Heart left ventricle (tissue), 16 donors: ENCODE measurements around the gene SPTBN4. TPM values are rescaled to one million over a fixed set of nuclear protein-coding genes. Genes with fewer than 3 reads are reported as not detected.
A peak's percentile ranks its signal among the peaks of the same experiment; 100 is the strongest.

Experiments used
- ATAC-seq, 4 donors: fragments of 200-7000 bp; cut with Tn5 transposase; one replicate each; pipeline ENCODE4 v1.9.1; 2020 to 2022; ENCODE audit warnings: moderate library complexity in 4 of 4, mild to moderate bottlenecking in 3 of 4, moderate number of reproducible peaks in 1 of 4
- DNase-seq, 5 donors: peaks; one replicate each; pipeline ENCODE4 v3.0.0-alpha.2; 2020
- H3K27ac ChIP-seq, 12 donors: fragments of 200-600 bp; sonication (generic) in 4 of 12; one replicate each; pipeline versions ENCODE4 v1.5.0 to v1.8.0; 2016 to 2022; ENCODE audit warnings: mild to moderate bottlenecking in 2 of 12
- H3K27me3 ChIP-seq, 9 donors: fragments of 200-600 bp; sonication (generic) in 2 of 9; one replicate each; pipeline versions ENCODE4 v1.5.1 to v1.8.0; 2016 to 2022; ENCODE audit warnings: mild to moderate bottlenecking in 3 of 9
- H3K36me3 ChIP-seq, 9 donors: fragments of 200-600 bp; sonication (generic) in 2 of 9; one replicate each; pipeline versions ENCODE4 v1.5.0 to v1.8.0; 2018 to 2022; ENCODE audit warnings: mild to moderate bottlenecking in 2 of 9
- H3K4me1 ChIP-seq, 12 donors: fragments of 200-600 bp; sonication (generic) in 4 of 12; one replicate each; pipeline versions ENCODE4 v1.5.0 to v1.8.0; 2016 to 2022; ENCODE audit warnings: mild to moderate bottlenecking in 3 of 12
- H3K4me3 ChIP-seq, 12 donors: fragments of 200-600 bp; sonication (generic) in 4 of 12; one replicate each; pipeline versions ENCODE4 v1.5.0 to v1.8.0; 2017 to 2022; ENCODE audit warnings: mild to moderate bottlenecking in 9 of 12, moderate library complexity in 4 of 12
- H3K9me3 ChIP-seq, 12 donors: fragments of 200-600 bp; sonication (generic) in 4 of 12; one replicate each; pipeline versions ENCODE4 v1.5.0 to v1.8.0; 2016 to 2022; ENCODE audit warnings: mild to moderate bottlenecking in 1 of 12
- POLR2A ChIP-seq, 2 donors: fragments of 450-650 bp; IDR thresholded peaks; one replicate each; pipeline ENCODE4 v1.6.1; 2017; ENCODE audit warnings: antibody characterized with exemption in 2 of 2, mild to moderate bottlenecking in 2 of 2, moderate library complexity in 2 of 2
- WGBS, 4 donors: extraction: QIAGEN DNeasy Blood & Tissue Kit in 2 of 4; methylation state at CpG; one replicate each; pipeline versions ENCODE4 v1.1.5 to v1.1.7; 2013 to 2018; 5-methylcytosine and 5-hydroxymethylcytosine counted together
- intact Hi-C, 10 donors: fragments of 100-400 bp; cut with DNase I; formaldehyde crosslinking; loops; one replicate each; pipeline versions ENCODE4 v1.11.1 to v1.14.2; 2022
- long read RNA-seq, 3 donors: library from polyadenylated mRNA; unstranded; transcript quantifications; one replicate each; pipeline ENCODE4 v2.0.0, GENCODE V29; 2020 to 2021
- polyA plus RNA-seq, 2 donors: library from polyadenylated mRNA; stranded (reverse); fragments of 200-250 nt; gene quantifications; one replicate each; pipeline ENCODE4 v1.2.3, GENCODE V29; 2013
- total RNA-seq, 9 donors: library from RNA; depleted of rRNA in 2 of 9; stranded (reverse); fragments of >200 nt in 2 of 9; fragmentation: NEBNext Ultra II Directional in 3 of 9; extraction: Animal tissue kit (Norgen Biotek cat#: 25700) in 3 of 9; gene quantifications; one replicate each; pipeline versions ENCODE4 v1.1.0 to v1.2.4, GENCODE V29; 2016 to 2023
- TF ChIP-seq, protein P1 (sequence below), 12 donors: fragments of 200-600 bp; sonication (generic) in 4 of 12; IDR thresholded peaks; one replicate each; pipeline versions ENCODE4 v1.5.0 to v1.8.0; 2018 to 2022; ENCODE audit warnings: antibody characterized with exemption in 12 of 12, mild to moderate bottlenecking in 5 of 12
- donor health status: ischemic (EF 13 %, LVEDD 7.1; RV severe dilation, severe dysfunction).
- donor health status: healthy with polysubstance abuse.
- donor health status: DM: no; HTN: yes; CAD: no.
- donor health status: DM: no; HTN: no; CAD: no.
- donor health status: ischemic (EF 25% LVEDD 6.9; RV normal size, moderate dysfunction).
- donor health status: ischemic (EF 25% LVEDD 5.7; RV mildly dilated, moderate dysfunction).
- donor health status: healthy.
- donor health status: DM: yes; HTN: yes; CAD: no.
- donor health status: ischemic (EF 35%, LVEDD 5.7; RV mildly dilated, moderate dysfunction).
- donor health status: nonischemic (EF 11% LVEDD 7.7; RV severe dilation, severe dysfunction).
- donor health status: DM: yes; HTN: yes; CAD: no.
- donor health status: PGD.
- donor health status: ischemic (EF 29% LVEDD 5.4; RV normal size, mild dysfunction).
- donor health status: nonischemic (EF 23%, LVEDD 6.1; RV moderate dilation, normal function).

The SPTBN4 gene
- total RNA-seq, result 1 to 10 TPM; 1.9 to 8.7 (median 4.2) TPM
- 1 to 10 TPM; 2.3 to 5.4 TPM for polyA plus RNA-seq
- long read RNA-seq, donor 1, partial matches to known transcripts, result 10 of 12 reads
- long read RNA-seq, donor 1, other reads (novel, unspliced or antisense), result 2 of 12 reads
- long read RNA-seq, donor 2, partial matches to known transcripts, result 1 of 1 reads
- long read RNA-seq, donor 2, other reads (novel, unspliced or antisense), result 0 of 1 reads
- long read RNA-seq, donor 3, partial matches to known transcripts, result 6 of 9 reads
- long read RNA-seq, donor 3, other reads (novel, unspliced or antisense), result 3 of 9 reads

DNA sequence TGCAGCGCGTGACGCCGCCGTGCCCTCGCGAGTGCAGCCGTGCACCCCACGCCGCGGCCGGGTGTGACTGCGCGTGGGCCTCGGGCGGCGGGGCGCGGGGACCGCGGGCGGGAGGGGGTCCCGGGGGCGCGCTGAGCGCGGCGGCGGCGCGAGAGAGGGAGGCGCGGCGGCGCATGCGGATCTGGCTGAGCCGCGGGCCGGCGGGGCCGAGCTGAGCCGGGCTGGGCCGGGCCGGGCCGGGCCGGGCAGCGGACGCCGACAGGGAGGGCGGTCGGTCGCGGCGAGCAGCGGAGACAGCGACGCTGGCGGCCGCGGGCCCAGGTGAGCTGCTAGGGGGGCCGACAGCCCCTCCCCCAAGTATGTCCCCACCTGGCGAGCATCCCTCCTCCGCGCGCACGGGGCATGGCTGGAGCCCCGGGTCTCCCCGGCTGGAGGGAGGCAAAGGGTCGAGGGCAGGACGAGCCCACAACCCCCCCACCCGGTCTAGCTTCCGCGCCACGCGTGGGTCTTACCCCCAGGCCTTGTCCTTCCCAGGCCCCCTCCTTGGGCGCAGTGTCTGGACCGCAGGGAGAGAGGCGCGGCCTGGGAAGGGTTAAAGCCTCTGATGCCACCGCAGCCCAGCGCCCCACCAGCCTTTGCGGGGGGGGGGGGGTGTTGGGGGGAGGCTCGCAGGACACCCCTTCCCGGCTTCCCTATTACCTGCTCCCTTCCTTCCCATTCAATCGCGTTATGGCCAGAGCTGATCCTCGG is at the start of gene SPTBN4:
SPTBN4 (plus strand) TSS at position 17 of the 750 bp plus-strand sequence. CDS start 5,621 bp downstream, outside the sequence.
- no peaks in the 10 kb centered on the region for H3K9me3 ChIP-seq
- peaks cover 0 to 12% (median 0%) of the 10 kb centered on the region in 9 donors for H3K27me3 ChIP-seq
- peak within 1 kb of the TSS; percentile 23 to 85 (median 77) for H3K4me3 ChIP-seq
- H3K36me3 ChIP-seq, result no peaks in the 10 kb centered on the region
- peak within 1 kb of the TSS in 11 of 12 donors; percentile 62 to 96 (median 80) for H3K27ac ChIP-seq
- ATAC-seq (no peak), DNase-seq (peak in 1 of 5 donors; percentile 67)
- H3K4me1 ChIP-seq, result peaks cover 0 to 42% (median 19%) of the 10 kb centered on the region in 12 donors
- intact Hi-C loops, result loop anchor here in 6 of 10 donors (5.0 to 10.0 kb wide), 5 partner anchors 58 to 138 kb away; partner anchors contain the start of gene LTBP4 (in 3 of the 6)
- TF ChIP-seq, protein P1, sequence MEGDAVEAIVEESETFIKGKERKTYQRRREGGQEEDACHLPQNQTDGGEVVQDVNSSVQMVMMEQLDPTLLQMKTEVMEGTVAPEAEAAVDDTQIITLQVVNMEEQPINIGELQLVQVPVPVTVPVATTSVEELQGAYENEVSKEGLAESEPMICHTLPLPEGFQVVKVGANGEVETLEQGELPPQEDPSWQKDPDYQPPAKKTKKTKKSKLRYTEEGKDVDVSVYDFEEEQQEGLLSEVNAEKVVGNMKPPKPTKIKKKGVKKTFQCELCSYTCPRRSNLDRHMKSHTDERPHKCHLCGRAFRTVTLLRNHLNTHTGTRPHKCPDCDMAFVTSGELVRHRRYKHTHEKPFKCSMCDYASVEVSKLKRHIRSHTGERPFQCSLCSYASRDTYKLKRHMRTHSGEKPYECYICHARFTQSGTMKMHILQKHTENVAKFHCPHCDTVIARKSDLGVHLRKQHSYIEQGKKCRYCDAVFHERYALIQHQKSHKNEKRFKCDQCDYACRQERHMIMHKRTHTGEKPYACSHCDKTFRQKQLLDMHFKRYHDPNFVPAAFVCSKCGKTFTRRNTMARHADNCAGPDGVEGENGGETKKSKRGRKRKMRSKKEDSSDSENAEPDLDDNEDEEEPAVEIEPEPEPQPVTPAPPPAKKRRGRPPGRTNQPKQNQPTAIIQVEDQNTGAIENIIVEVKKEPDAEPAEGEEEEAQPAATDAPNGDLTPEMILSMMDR (IDR thresholded peaks at IDR 0.05), result no peak
- TF ChIP-seq POLR2A (IDR thresholded peaks at IDR 0.05), result no peak
- WGBS, 4 donors, result 6 to 32% (median 7%) methylated on average over 6 to 87 of the region's 87 CpGs

DNA sequence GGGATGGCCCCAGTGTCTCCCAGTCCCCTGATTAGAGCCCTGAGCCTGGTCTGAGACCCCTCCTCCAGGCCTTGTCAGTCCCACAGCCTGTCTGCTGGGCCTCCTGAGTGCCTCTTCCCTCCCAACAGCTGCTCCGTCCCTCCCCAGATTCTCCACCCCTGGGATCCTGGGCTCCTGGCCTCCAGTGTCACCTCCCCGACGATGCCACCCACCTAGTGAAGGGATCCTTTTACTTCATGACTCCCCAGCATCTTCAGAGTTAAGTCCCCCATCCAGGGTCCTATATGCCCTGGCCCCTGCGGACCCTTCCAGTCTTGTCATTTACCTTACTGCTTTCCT is 49.2 kb upstream of the SPTBN4 start:
- ATAC-seq, result no peak
- Histone ChIP-seq H3K4me3 (peak overlapping the region in 1 of 12 donors; percentile 9), H3K27ac (peak overlapping the region; percentile 45 to 94 (median 82)), H3K9me3 (no peaks in the 10 kb centered on the region), H3K4me1 (peaks cover 0 to 53% (median 34%) of the 10 kb centered on the region in 12 donors), H3K27me3 (no peaks in the 10 kb centered on the region), H3K36me3 (peaks cover 2 to 12% (median 8%) of the 10 kb centered on the region in 9 donors)
- WGBS, 4 donors, result 67 to 87% (median 69%) methylated on average over 4 of the region's 4 CpGs
- intact Hi-C loops, result no loop called here
- TF ChIP-seq, protein P1 (IDR thresholded peaks at IDR 0.05), result no peak
- TF ChIP-seq POLR2A (IDR thresholded peaks at IDR 0.05), result no peak
- DNase-seq, result no peak

DNA sequence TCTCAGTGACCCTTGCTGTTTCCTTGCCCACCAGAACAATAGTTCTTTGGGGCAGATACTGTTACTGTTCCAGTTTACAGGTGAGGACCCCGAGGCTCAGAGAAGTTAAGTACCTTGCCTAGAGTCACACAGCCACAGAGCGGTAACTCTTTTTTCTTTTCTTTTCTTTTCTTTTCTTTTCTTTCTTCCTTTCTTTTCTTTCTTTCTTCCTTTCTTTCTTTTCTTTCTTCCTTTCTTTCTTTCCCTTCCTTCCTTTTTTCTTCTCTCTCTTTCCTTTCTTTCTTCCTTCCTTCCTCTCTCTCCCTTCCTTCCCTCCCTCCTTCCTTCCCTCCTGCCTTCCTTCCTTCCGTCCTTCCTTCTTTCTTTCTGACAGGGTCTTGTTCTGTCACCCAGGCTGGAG is 48.8 kb upstream of the SPTBN4 start:
- 84 to 90% (median 87%) methylated on average over 3 of the region's 3 CpGs for WGBS, 4 donors
- TF ChIP-seq, protein P1 (IDR thresholded peaks at IDR 0.05), result no peak
- TF ChIP-seq POLR2A (IDR thresholded peaks at IDR 0.05), result no peak
- Histone ChIP-seq H3K27me3 (no peaks in the 10 kb centered on the region), H3K36me3 (peaks cover 3 to 17% (median 12%) of the 10 kb centered on the region in 9 donors), H3K4me3 (no peak overlapping the region), H3K27ac (peak overlapping the region; percentile 45 to 94 (median 82)), H3K9me3 (no peaks in the 10 kb centered on the region), H3K4me1 (peaks cover 0 to 54% (median 37%) of the 10 kb centered on the region in 12 donors)
- no peak for DNase-seq
- no peak for ATAC-seq
- intact Hi-C loops, result no loop called here

DNA sequence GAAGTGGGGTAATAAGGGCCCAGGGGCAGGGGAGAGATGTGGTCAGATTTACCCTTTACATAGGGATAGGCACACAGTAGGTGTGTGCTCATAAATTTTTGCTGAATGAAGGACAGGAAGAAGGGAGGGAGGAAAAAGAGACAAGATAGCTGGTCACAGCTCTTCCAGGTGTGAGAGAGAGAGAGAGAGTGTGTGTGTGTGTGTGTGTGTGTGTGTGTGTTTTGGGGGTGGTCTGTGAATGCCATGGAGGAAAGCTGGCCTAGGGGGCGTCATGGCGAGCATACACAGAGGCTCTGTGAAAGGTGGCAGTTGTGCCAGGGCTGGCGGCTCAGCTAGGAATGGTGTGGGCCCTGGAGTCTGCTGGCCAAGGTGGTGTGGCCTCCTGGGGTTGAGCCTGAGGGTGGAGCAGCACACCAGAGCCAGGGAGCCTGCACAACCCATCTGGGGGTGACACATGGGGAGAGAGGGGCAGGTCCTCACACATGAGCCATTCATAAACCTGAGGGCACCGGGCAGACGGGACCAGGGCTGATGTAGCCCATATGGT is 47.7 kb upstream of the SPTBN4 start:
- H3K4me3 ChIP-seq, result no peak overlapping the region
- ATAC-seq (no peak), DNase-seq (no peak)
- TF ChIP-seq, protein P1 (IDR thresholded peaks at IDR 0.05), result no peak
- no peak for TF ChIP-seq POLR2A (IDR thresholded peaks at IDR 0.05)
- H3K27ac ChIP-seq, result peak overlapping the region in 1 of 12 donors; percentile 96
- intact Hi-C loops, result no loop called here
- H3K4me1 ChIP-seq, result peaks cover 0 to 54% (median 39%) of the 10 kb centered on the region in 12 donors
- peaks cover 3 to 24% (median 16%) of the 10 kb centered on the region in 9 donors for H3K36me3 ChIP-seq
- 77 to 90% (median 80%) methylated on average over 5 of the region's 5 CpGs for WGBS, 4 donors
- no peaks in the 10 kb centered on the region for H3K27me3 ChIP-seq
- no peaks in the 10 kb centered on the region for H3K9me3 ChIP-seq
